Lower lobe of right lung (tissue), 2 donors: Measurements from ENCODE around the gene HYKK. TPM values are rescaled to one million over a fixed set of nuclear protein-coding genes. Genes with fewer than 3 reads are reported as not detected.
A peak's percentile ranks its signal among the peaks of the same experiment; 100 is the strongest.
"Not testable (repeated sequence)": the region's sequence is repeated elsewhere in the genome, so short reads cannot be mapped to it uniquely, and the experiment has no call there.

ENCODE experiments used
- ATAC-seq, 2 donors: fragments of 200-7000 bp; cut with Tn5 transposase; one replicate each; pipeline ENCODE4 v1.9.1; 2020 to 2022; ENCODE audit warnings: mild to moderate bottlenecking in 2 of 2, moderate library complexity in 2 of 2
- DNase-seq: peaks from one replicate; pipeline ENCODE4 v3.0.0-alpha.2; 2020
- H3K27ac ChIP-seq: fragments of 200-600 bp; one replicate; pipeline ENCODE4 v1.8.0; 2022
- H3K27me3 ChIP-seq: fragments of 200-600 bp; one replicate; pipeline ENCODE4 v1.8.0; 2022; ENCODE audit warnings: low read depth
- H3K36me3 ChIP-seq: fragments of 200-600 bp; one replicate; pipeline ENCODE4 v1.8.0; 2022; ENCODE audit warnings: mild to moderate bottlenecking
- H3K4me1 ChIP-seq: fragments of 200-600 bp; one replicate; pipeline ENCODE4 v1.8.0; 2022
- H3K4me3 ChIP-seq: fragments of 200-600 bp; one replicate; pipeline ENCODE4 v1.8.0; 2022; ENCODE audit warnings: mild to moderate bottlenecking
- H3K9me3 ChIP-seq: fragments of 200-600 bp; one replicate; pipeline ENCODE4 v1.8.0; 2022
- intact Hi-C: fragments of 100-400 bp; cut with DNase I; formaldehyde crosslinking; loops from one replicate; pipeline ENCODE4 v1.11.0; 2022
- total RNA-seq: library from RNA; stranded (reverse); fragmentation: NEBNext Ultra II Directional; extraction: Animal tissue kit (Norgen Biotek cat#: 25700); gene quantifications from one replicate; pipeline ENCODE4 v1.2.1, GENCODE V29; 2021
- TF ChIP-seq, protein P1 (sequence below): fragments of 200-600 bp; IDR thresholded peaks from one replicate; pipeline ENCODE4 v1.8.0; 2022; ENCODE audit warnings: antibody characterized with exemption, mild to moderate bottlenecking
- donor health status: DM: no; HTN: yes; CAD: no; lungs with severe emphysema.

HYKK gene
- total RNA-seq, 1 donor from 2014 or later: 4.1 TPM

DNA sequence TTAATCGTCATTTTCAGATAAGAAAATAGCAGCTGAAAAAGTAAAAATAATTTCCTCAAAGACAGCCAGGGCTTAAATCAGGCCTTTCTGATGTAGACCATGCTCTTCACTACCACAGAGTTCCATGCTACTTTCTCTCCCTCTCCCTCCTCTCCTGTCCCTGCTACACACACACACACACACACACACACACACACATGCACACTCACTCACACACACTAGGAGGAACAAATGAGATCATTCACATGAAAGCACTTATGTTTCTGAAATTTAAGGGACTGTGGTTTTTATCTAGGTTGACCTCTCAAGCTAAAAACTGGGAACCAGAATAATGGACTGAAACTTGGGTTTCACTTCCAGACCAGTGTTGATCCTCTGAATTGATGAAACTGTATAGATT, 28.8 kb downstream of the HYKK start:
- H3K27ac ChIP-seq: no peak overlapping the region
- intact Hi-C loops: no loop called here
- DNase-seq: no peak
- H3K9me3 ChIP-seq: no peaks in the 10 kb centered on the region
- no peaks in the 10 kb centered on the region for H3K27me3 ChIP-seq
- no peak overlapping the region for H3K4me3 ChIP-seq
- H3K36me3 ChIP-seq: no peaks in the 10 kb centered on the region
- ATAC-seq: no peak
- peaks cover 2% of the 10 kb centered on the region for H3K4me1 ChIP-seq
- TF ChIP-seq, protein P1, sequence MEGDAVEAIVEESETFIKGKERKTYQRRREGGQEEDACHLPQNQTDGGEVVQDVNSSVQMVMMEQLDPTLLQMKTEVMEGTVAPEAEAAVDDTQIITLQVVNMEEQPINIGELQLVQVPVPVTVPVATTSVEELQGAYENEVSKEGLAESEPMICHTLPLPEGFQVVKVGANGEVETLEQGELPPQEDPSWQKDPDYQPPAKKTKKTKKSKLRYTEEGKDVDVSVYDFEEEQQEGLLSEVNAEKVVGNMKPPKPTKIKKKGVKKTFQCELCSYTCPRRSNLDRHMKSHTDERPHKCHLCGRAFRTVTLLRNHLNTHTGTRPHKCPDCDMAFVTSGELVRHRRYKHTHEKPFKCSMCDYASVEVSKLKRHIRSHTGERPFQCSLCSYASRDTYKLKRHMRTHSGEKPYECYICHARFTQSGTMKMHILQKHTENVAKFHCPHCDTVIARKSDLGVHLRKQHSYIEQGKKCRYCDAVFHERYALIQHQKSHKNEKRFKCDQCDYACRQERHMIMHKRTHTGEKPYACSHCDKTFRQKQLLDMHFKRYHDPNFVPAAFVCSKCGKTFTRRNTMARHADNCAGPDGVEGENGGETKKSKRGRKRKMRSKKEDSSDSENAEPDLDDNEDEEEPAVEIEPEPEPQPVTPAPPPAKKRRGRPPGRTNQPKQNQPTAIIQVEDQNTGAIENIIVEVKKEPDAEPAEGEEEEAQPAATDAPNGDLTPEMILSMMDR: no peak

DNA sequence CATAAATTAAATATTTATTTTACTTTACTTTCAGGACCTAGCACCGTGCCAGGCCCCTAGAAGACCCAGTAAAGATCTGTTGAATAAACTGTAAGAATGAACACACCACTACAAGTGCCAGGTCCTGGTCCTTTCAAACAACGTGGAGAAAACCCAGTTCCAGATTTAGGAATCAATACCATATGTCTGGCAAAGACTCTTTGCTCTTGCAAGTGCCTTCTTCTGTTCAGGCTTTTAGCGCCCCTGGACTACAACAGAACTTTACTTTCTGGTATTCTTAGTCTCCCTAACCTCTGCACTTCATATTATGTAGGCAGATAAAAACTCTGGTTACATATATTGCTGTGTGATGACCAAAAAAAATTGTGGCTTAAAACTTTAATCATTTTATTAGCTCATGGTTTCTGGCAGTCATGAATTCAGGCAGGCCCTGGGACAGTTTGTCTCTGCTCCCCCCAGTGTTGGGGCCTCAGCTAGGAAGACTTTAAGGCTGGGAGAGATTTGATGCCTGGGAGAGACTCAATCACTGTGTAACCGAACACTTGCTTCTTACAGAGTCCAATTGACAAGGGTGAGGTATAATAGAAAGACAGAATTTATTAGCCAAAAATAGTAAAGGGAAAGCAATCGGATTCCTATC, 30.0 kb downstream of the HYKK start:
- ATAC-seq (no peak), DNase-seq (no peak)
- no peak overlapping the region for H3K27ac ChIP-seq
- intact Hi-C loops: no loop called here
- peaks cover 6% of the 10 kb centered on the region for H3K36me3 ChIP-seq
- no peaks in the 10 kb centered on the region for H3K27me3 ChIP-seq
- TF ChIP-seq, protein P1: no peak
- peaks cover 15% of the 10 kb centered on the region for H3K4me1 ChIP-seq
- no peaks in the 10 kb centered on the region for H3K9me3 ChIP-seq
- no peak overlapping the region for H3K4me3 ChIP-seq

DNA sequence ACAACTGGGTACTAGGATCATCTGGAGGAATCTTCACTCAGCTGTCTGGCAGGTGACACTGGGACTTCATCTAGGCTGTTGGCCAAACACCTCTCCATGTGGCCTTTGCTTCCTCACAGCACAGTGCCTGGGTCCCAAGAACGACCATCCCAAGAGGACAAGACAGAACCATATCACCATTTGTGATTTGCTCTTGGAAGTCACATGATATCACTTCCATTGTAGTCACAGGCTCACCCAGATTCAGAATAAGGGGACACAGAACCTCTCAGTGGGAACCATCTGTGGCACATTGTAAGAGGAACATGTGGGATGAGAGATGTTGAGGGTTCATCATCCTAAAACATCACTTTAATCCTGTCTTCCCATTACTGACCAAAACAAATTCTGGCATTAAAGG, 31.0 kb downstream of the HYKK start:
- Histone ChIP-seq H3K27ac (no peak overlapping the region), H3K27me3 (no peaks in the 10 kb centered on the region), H3K4me3 (no peak overlapping the region), H3K36me3 (peaks cover 16% of the 10 kb centered on the region), H3K9me3 (no peaks in the 10 kb centered on the region), H3K4me1 (peaks cover 25% of the 10 kb centered on the region)
- intact Hi-C loops: no loop called here
- ATAC-seq (no peak), DNase-seq (no peak)
- TF ChIP-seq, protein P1: no peak

DNA sequence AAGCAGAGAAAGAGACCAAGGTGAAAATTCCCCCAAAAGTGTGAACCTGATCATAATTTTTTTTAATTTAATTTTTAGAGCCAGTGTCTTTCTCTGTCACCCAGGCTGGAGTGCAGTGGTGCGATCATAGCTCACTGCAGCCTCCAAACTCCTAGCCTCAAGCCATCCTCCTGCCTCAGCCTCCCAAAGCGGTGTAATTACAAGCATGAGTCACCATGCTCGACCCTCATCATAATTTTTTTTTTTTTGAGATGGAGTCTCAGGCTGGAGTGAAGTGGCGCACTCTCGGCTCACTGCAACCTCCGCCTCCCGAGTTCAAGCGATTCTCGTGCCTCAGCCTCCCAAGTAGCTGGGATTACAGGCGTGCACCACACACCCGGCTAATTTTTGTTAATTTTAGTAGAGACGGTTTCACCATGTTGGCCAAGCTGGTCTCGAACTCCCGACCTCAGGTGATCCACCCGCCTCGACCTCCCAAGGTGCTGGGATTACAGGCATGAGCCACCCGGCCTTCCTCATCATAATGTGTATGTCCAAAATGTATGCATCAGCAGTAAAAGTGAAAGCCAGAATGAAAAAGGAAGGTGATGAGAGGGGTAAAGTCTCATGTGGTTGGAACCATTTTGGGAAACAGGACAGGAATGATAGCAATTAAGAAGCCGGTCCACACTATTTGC, 32.2 kb downstream of the HYKK start:
- intact Hi-C loops, ATAC-seq: not testable (repeated sequence)

DNA sequence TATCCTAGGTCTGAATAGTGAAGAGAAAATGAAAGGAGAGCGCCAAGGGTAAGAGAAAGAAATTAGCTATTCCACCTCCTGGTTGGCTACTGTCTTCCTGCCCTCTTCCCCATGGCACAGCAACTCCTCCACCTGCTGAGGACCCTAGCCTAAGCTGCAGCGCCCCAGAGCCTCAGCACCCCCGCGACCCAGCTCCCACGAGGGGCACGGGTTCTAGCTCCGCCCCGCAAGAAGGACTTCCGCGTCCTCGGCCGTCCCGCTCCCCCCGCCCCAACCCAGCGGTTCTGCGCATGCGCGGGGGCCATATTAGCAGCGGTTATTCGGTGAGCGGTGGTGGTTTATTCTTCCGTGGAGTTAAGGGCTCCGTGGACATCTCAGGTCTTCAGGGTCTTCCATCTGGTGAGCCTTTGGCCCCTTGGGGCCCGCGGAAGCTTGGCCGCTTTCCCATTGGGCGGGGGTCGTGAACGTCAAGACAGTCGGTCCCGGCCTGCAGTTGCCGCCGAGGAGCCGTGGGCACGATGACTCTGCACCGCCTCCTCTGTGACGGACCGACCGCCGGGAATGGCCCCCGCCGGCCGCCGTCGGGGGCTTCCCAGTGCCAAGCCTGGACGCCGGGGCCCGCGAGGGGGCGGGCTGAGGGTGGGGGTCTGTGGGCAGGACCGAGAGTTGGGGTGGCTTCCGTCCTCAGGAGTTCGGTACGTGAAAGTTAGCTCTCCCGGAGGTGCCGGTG, 32.9 kb downstream of the HYKK start, which contains the start of gene PSMA4:
PSMA4 (plus strand) TSS at position 304 of the 730 bp plus-strand sequence. CDS start 1,484 bp downstream, outside the sequence.
- ATAC-seq: peak; percentile 93 to 96
- Histone ChIP-seq H3K4me3 (peak within 1 kb of the TSS; percentile 89), H3K27ac (peak within 1 kb of the TSS; percentile 93), H3K4me1 (peaks cover 25% of the 10 kb centered on the region), H3K36me3 (peaks cover 35% of the 10 kb centered on the region), H3K27me3 (no peaks in the 10 kb centered on the region), H3K9me3 (no peaks in the 10 kb centered on the region)
- peak; percentile 94 for DNase-seq
- intact Hi-C loops: no loop called here
- TF ChIP-seq, protein P1: peak; percentile 30

More for the DNA sequence above, 32.2 kb downstream of the HYKK start:
- Histone ChIP-seq H3K4me1 (peaks cover 25% of the 10 kb centered on the region), H3K27ac (peak overlapping the region; percentile 93), H3K4me3 (peak overlapping the region; percentile 89), H3K36me3 (peaks cover 28% of the 10 kb centered on the region)
- not testable (repeated sequence) for H3K27me3 ChIP-seq, DNase-seq, H3K9me3 ChIP-seq
